GM12878 (cell line): ENCODE data around the gene RSBN1L. TPM values are rescaled to one million over a fixed set of nuclear protein-coding genes. Genes with fewer than 3 reads are reported as not detected.

Experiments
- ATAC-seq: fragments of 200-7000 bp; cut with Tn5 transposase; 3 replicates; pipeline ENCODE4 v1.9.1; 2020; ENCODE audit warnings: mild to moderate bottlenecking, moderate library complexity
- BruUV-seq: library from RNA; stranded (reverse); fragments of 400-500 nt; replicated peaks from 2 replicates; lab custom pipeline; 2021; lab: Mats Ljungman, UMichigan
- CTCF ChIA-PET: fragments of 300-600 bp; sonication (Branson Sonifier 250); formaldehyde crosslinking; extraction: SDS; loops from one replicate; lab custom pipeline; 2021; ENCODE audit warnings: inconsistent platforms; lab: Yijun Ruan, JAX
- POLR2A ChIA-PET: fragments of 350-600 bp; formaldehyde crosslinking; extraction: SDS; loops from one replicate; lab custom pipeline; 2021; ENCODE audit warnings: inconsistent platforms; lab: Charles Lee
- RAD21 ChIA-PET: fragments of 300-600 bp; sonication (Branson Sonifier 250); formaldehyde crosslinking; loops from one replicate; lab custom pipeline; 2023; ENCODE audit warnings: antibody characterized with exemption; ENCODE audit not compliant: unreplicated experiment; lab: Charles Lee
- SMC1A ChIA-PET: fragments of 300-600 bp; sonication (Branson Sonifier 250); formaldehyde crosslinking; loops from one replicate; lab custom pipeline; 2023; ENCODE audit not compliant: unreplicated experiment, uncharacterized antibody; lab: Charles Lee
- DNase-seq: peaks from one replicate; pipeline ENCODE4 v3.0.0-alpha.2; 2011; ENCODE audit warnings: low read depth, low spot score
- FAIRE-seq: peaks from 3 replicates; lab custom pipeline; 2011; peaks lifted over from hg19 to GRCh38; lab: Jason Lieb, UNC
- H2AFZ ChIP-seq: 2 replicates; pipeline ENCODE4 v1.6.0; 2011; ENCODE audit warnings: low read depth, low read length, control low read depth; ENCODE audit not compliant: control insufficient read depth
- H3K27ac ChIP-seq: 2 replicates; pipeline ENCODE4 v1.5.1; 2011; ENCODE audit warnings: control low read depth; ENCODE audit not compliant: control insufficient read depth, insufficient read depth
- H3K27me3 ChIP-seq, 2 experiments: replicated peaks in 1 of 2; 2 replicates each; pipeline versions ENCODE4 v1.6.0 to v1.6.1; 2011; ENCODE audit warnings: low read length in 1 of 2; ENCODE audit not compliant: control insufficient read depth in 2 of 2, insufficient read depth in 2 of 2
- H3K36me3 ChIP-seq, 2 experiments: 2 replicates each; pipeline ENCODE4 v1.5.1; 2011; ENCODE audit warnings: low read length in 1 of 2; ENCODE audit not compliant: control insufficient read depth in 2 of 2, insufficient read depth in 2 of 2
- H3K4me1 ChIP-seq: 2 replicates; pipeline ENCODE4 v1.6.1; 2011; ENCODE audit warnings: mild to moderate bottlenecking, low read length, moderate library complexity, mixed read lengths; ENCODE audit not compliant: control insufficient read depth, insufficient read depth
- H3K4me2 ChIP-seq: 2 replicates; pipeline ENCODE4 v1.6.0; 2011; ENCODE audit warnings: control low read depth; ENCODE audit not compliant: control insufficient read depth, insufficient read depth
- H3K4me3 ChIP-seq: fragments of 200-600 bp; sonication (generic); 2 replicates; pipeline ENCODE4 v1.5.1; 2016
- H3K79me2 ChIP-seq: 2 replicates; pipeline ENCODE4 v1.6.0; 2011; ENCODE audit warnings: low read length; ENCODE audit not compliant: control insufficient read depth, insufficient read depth
- H3K9ac ChIP-seq: 2 replicates; pipeline ENCODE4 v1.8.0; 2011; ENCODE audit warnings: low read length, control low read depth, mixed read lengths; ENCODE audit not compliant: control insufficient read depth, insufficient read depth
- H3K9me3 ChIP-seq: replicated peaks from 3 replicates; pipeline ENCODE4 v1.5.1; 2011; ENCODE audit warnings: mild to moderate bottlenecking, low read length; ENCODE audit not compliant: control insufficient read depth, insufficient read depth
- H4K20me1 ChIP-seq: 2 replicates; pipeline ENCODE4 v1.6.0; 2011; ENCODE audit not compliant: control insufficient read depth, insufficient read depth
- GATAD2B ChIP-seq: fragments of 450-650 bp; conservative IDR thresholded peaks from 2 replicates; pipeline ENCODE4 v1.6.1; 2017; ENCODE audit warnings: low read depth, mild to moderate bottlenecking, moderate library complexity
- SIX5 ChIP-seq: IDR thresholded peaks from 2 replicates; pipeline ENCODE4 v1.6.1; 2011; ENCODE audit warnings: mild to moderate bottlenecking, low read depth, low read length, moderate library complexity; ENCODE audit not compliant: severe bottlenecking
- SPI1 ChIP-seq: IDR thresholded peaks from 2 replicates; pipeline ENCODE4 v1.6.1; 2011; ENCODE audit warnings: low read depth, mild to moderate bottlenecking, low read length, moderate library complexity, borderline replicate concordance; ENCODE audit not compliant: insufficient read depth
- TCF3 ChIP-seq: IDR thresholded peaks from 2 replicates; pipeline ENCODE4 v1.6.1; 2012; ENCODE audit warnings: low read depth, mild to moderate bottlenecking, low read length, borderline replicate concordance; ENCODE audit not compliant: insufficient read depth
- ZBTB4 ChIP-seq: fragments of 450-650 bp; formaldehyde crosslinking; IDR thresholded peaks from 2 replicates; pipeline ENCODE4 v1.4.0; 2022; ENCODE audit warnings: mild to moderate bottlenecking, moderate library complexity
- ZBTB40 ChIP-seq: fragments of 450-650 bp; IDR thresholded peaks from 2 replicates; pipeline ENCODE4 v1.6.1; 2016; ENCODE audit warnings: mild to moderate bottlenecking, moderate library complexity, borderline replicate concordance
- ZNF217 ChIP-seq: fragments of 450-650 bp; IDR thresholded peaks from 2 replicates; pipeline ENCODE4 v1.6.1; 2017; ENCODE audit warnings: antibody characterized with exemption, mild to moderate bottlenecking
- WGBS: methylation state at CpG from one replicate; pipeline ENCODE4 v1.1.6; 2016; ENCODE audit warnings: low lambda C conversion rate; ENCODE audit not compliant: insufficient replicate concordance, insufficient coverage; ENCODE audit errors: missing lambda C conversion rate; 5-methylcytosine and 5-hydroxymethylcytosine counted together
- in situ Hi-C: fragments of 300-500 bp; cut with MboI; formaldehyde crosslinking; loops from 9 replicates; pipeline ENCODE4 v1.14.3; 2018; ENCODE audit warnings: mixed read lengths
- intact Hi-C: fragments of 100-400 bp; cut with micrococcal nuclease; formaldehyde crosslinking; loops from one replicate; pipeline ENCODE4 v1.14.2; 2022; ENCODE audit not compliant: unreplicated experiment
- polyA plus RNA-seq, 11 experiments: library from polyadenylated mRNA; depleted of rRNA in 4 of 11; unstranded in 6 of 11; stranded (reverse) in 5 of 11; fragments of >200 nt; fragmentation: Nextera tagmentation in 4 of 11; fragmentation: Illumina TruSeq in 1 of 11; extraction: Ambion mirVana in 4 of 11; extraction: Trizol in 1 of 11; gene quantifications; 1 replicate in 1 of 11; 2 replicates in 10 of 11; pipeline versions ENCODE4 v1.2.1 to v1.2.3, GENCODE V29; 2011 to 2016; ENCODE audit warnings: inconsistent platforms in 2 of 11, missing spikeins in 2 of 11, low read depth in 1 of 11
- total RNA-seq, 4 experiments: library from RNA; depleted of rRNA in 3 of 4; stranded (reverse); fragments of >200 nt in 3 of 4; fragmentation: Illumina TruSeq in 1 of 4; extraction: Trizol in 1 of 4; gene quantifications; 2 replicates each; pipeline versions ENCODE4 v1.2.1 to v1.2.3, GENCODE V29; 2013 to 2021
- TF ChIP-seq, protein P1 (sequence below): fragments of 450-650 bp; IDR thresholded peaks from 2 replicates; pipeline ENCODE4 v1.6.1; 2016; ENCODE audit warnings: mild to moderate bottlenecking

The RSBN1L gene
- total and polyA plus RNA-seq, 10 of the 15 experiments (the other 5 are each of a cell fraction or from before 2014, with no cell fraction given) = 4.5 to 23.7 (median 10.3) TPM

DNA sequence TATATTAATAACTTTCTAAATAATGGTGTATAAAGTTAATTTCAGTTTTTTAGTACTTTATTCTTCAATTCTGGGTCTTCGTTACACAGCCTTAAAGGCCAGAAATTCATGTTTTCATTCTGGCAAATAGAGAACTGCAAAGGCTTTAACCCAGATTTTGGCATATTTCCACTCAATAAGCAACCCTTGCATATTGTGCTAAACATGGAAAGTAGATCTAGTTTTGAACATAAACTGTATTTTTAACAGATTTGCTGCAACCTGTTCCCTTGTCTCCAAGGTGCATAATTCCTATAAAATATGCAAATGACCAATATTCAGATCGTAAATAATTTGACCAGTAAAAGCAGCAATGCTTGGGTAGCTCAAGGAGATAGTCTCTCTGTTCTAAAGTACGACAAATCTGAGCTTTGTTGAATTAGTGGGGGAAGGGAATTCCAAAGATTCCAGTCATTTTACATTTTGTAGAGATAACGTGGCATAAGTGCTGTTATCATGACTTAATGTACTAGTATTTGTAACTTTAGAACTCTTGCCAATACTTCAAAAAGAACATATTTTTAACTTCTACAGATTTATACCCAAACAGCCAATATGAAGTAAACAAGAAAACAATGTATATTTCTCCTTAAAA is 46.4 kb upstream of the RSBN1L start:
- WGBS = 67% methylated on average over 4 of the region's 4 CpGs
- Histone ChIP-seq H2AFZ (no peak overlapping the region), H3K27ac (no peak overlapping the region), H3K27me3 (no peaks in the 10 kb centered on the region), H3K4me2 (no peak overlapping the region), H3K4me3 (no peak overlapping the region), H3K4me1 (no peaks in the 10 kb centered on the region)
- ChIA-PET CTCF (interaction anchor here (0.7 to 14.1 kb wide), 11 partner anchors 8 to 391 kb away, joined by 3 to 225 read pairs (median 9); partner anchors contain the start of gene RSBN1L), SMC1A (interaction anchor here (0.6 to 4.7 kb wide), 12 partner anchors 8 to 390 kb away, joined by 3 to 53 read pairs (median 3); no protein-coding TSS in a partner anchor)
- DNase-seq = no peak
- no peak for TF ChIP-seq GATAD2B
- no peak for TF ChIP-seq ZBTB4
- no peak for TF ChIP-seq TCF3
- TF ChIP-seq SIX5 = no peak
- no peak for TF ChIP-seq ZNF217
- TF ChIP-seq SPI1 = no peak
- TF ChIP-seq ZBTB40 = no peak
- TF ChIP-seq, protein P1, sequence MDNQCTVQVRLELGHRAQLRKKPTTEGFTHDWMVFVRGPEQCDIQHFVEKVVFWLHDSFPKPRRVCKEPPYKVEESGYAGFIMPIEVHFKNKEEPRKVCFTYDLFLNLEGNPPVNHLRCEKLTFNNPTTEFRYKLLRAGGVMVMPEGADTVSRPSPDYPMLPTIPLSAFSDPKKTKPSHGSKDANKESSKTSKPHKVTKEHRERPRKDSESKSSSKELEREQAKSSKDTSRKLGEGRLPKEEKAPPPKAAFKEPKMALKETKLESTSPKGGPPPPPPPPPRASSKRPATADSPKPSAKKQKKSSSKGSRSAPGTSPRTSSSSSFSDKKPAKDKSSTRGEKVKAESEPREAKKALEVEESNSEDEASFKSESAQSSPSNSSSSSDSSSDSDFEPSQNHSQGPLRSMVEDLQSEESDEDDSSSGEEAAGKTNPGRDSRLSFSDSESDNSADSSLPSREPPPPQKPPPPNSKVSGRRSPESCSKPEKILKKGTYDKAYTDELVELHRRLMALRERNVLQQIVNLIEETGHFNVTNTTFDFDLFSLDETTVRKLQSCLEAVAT = no peak
- TF ChIP-seq, all 136 proteins: peak for 0
- Histone ChIP-seq H3K36me3 (no peaks in the 10 kb centered on the region; a peak in 2 of 4 replicates), H3K79me2 (no peaks in the 10 kb centered on the region), H3K9ac (no peak overlapping the region), H4K20me1 (no peaks in the 10 kb centered on the region), H3K9me3 (no peaks in the 10 kb centered on the region)
- FAIRE-seq (no peak), ATAC-seq (no peak)
- in situ Hi-C loops = loop anchor here (10.0 kb wide), 1 partner anchor 285 kb away; no protein-coding TSS in a partner anchor
- intact Hi-C loops = no loop called here
- no TSS peak for BruUV-seq
- POLR2A ChIA-PET = interaction anchor here (0.6 to 0.7 kb wide), 2 partner anchors 233 to 396 kb away, joined by 3 to 4 read pairs; no protein-coding TSS in a partner anchor
- RAD21 ChIA-PET = interaction anchor here (3.2 to 4.2 kb wide), 2 partner anchors 107 to 111 kb away, joined by 31 to 58 read pairs; no protein-coding TSS in a partner anchor
